Stimulated activated CD8-positive, alpha-beta memory T cell treated with anti-CD3 and anti-CD28 coated beads, Interleukin-15, amount 100 ng/mL, for 48 hours (primary cell): ENCODE data around the gene CD69.

Experiments
- DNase-seq, 2 donors: peaks; one replicate each; pipeline ENCODE4 v3.0.0-alpha.2; 2020; ENCODE audit warnings: low read depth in 2 of 2

The CD69 gene

GRCh38 chr12:9781360-9781759 is 20.7 kb upstream of the CD69 start:
- no peak for DNase-seq

GRCh38 chr12:9779209-9779608 is 18.5 kb upstream of the CD69 start:
- no peak for DNase-seq

- DNase-seq, result no peak
These were observed 16.1 kb upstream of the CD69 start for GRCh38 chr12:9776781-9777180.

- DNase-seq, result no peak
These were observed 12.6 kb upstream of the CD69 start for GRCh38 chr12:9773216-9773877.

- no peak for DNase-seq
These were observed 2.3 kb upstream of the CD69 start for GRCh38 chr12:9763025-9763424.

GRCh38 chr12:9762369-9762768 is 1.7 kb upstream of the CD69 start:
- no peak for DNase-seq

GRCh38 chr12:9761419-9761781 is 699 bp upstream of the CD69 start:
- no peak for DNase-seq

- DNase-seq, result no peak
These were observed 581 bp downstream of the CD69 start for GRCh38 chr12:9760120-9760519.

GRCh38 chr12:9759694-9760093 is 1.0 kb downstream of the CD69 start:
- DNase-seq, result no peak

GRCh38 chr12:9758119-9758518 is 2.6 kb downstream of the CD69 start:
- DNase-seq, result no peak

- DNase-seq, result no peak
These were observed 3.2 kb downstream of the CD69 start for GRCh38 chr12:9757433-9758025.

GRCh38 chr12:9756706-9757105 is 4.0 kb downstream of the CD69 start:
- DNase-seq, result no peak

- DNase-seq, result no peak
These were observed 4.5 kb downstream of the CD69 start for GRCh38 chr12:9756170-9756569.

GRCh38 chr12:9755567-9755966 is 5.1 kb downstream of the CD69 start:
- no peak for DNase-seq

- no peak for DNase-seq
These were observed 5.7 kb downstream of the CD69 start for GRCh38 chr12:9755035-9755434.

GRCh38 chr12:9754099-9754927 is 6.4 kb downstream of the CD69 start:
- DNase-seq, result no peak

GRCh38 chr12:9753498-9753897 is 7.2 kb downstream of the CD69 start:
- DNase-seq, result no peak

- DNase-seq, result no peak
These were observed 7.6 kb downstream of the CD69 start for GRCh38 chr12:9753073-9753472.

- DNase-seq, result no peak
These were observed 8.4 kb downstream of the CD69 start for GRCh38 chr12:9752145-9752933.

- no peak for DNase-seq
These were observed 9.2 kb downstream of the CD69 start for GRCh38 chr12:9751204-9752144.
